ENCODE results near the gene PPP2R1B.

GRCh38 chr11:111736621-111737443, 29.4 kb downstream of the PPP2R1B start:
- no peak for TF ChIP-seq POLR2AphosphoS5 (IDR thresholded peaks at IDR 0.05)
- TF ChIP-seq POLR2A (IDR thresholded peaks at IDR 0.05), result no peak
- TF ChIP-seq CTCF (IDR thresholded peaks at IDR 0.05), result no peak
